SKM-1 (cell line): ENCODE measurements around the gene MUC3A.

Source experiments
- DNase-seq: peaks from one replicate; lab custom pipeline; 2025; ENCODE audit not compliant: unreplicated experiment; lab: John Stamatoyannopoulos, UW

The MUC3A gene

DNA sequence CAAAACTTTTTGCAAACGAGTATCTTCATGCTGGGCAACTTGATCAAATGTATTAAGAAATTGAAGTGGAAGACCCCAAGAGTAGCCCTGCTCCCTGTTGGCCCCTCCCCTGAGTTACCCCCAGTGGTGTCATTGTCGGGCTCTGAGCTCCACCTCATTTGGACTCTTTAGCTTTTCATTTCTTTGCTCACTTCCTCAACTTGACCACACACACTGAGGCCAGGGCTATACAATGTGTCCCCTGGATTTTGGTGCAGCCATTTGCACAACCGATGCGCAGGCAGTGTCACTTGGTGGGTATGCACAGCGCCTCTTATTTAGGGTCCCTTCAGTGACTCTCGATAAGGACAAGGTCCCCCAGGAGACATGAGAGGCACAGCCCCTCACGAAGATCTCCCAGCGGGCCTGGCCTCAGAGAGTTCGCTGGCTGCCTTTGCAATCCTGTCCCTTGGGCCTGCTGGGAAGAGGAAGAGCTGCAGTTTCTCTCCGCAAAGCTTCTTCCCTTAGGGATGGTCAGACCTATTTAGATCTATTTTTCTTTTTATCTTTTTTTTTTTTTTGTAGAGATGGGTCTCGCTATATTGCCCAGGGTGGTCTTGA is 2.5 kb upstream of the MUC3A start:
- DNase-seq: no peak

GRCh38 chr7:100947792-100948191 is 1.5 kb upstream of the MUC3A start:
- DNase-seq: no peak

DNA sequence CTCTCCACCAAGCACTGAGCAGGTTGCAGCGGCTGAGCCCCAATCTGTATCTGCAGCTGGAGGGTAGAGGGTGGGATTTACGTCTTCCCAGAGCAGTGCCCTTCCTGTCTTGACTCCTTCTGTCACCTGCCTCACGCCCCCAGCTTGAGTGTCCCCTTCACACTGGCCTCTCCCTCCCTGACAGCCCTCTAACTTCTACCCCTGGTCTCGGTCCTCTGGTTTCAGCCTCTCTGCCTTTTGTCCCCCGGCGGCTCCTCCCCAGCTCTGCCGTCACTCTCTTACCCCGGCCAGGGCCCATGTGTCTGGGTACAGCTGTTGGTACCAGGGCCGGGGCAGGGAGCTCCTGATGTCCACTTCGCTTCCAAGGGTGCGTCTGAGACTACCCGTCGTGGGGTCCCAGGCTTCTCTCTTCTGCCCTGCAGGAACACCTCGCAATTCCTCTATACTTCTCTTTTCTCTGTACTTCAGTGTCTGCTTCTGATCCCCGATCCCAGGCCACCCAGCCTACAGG is 654 bp downstream of the MUC3A start:
- DNase-seq: no peak

- DNase-seq: no peak
Measured at GRCh38 chr7:100951172-100951571, 1.8 kb downstream of the MUC3A start.

GRCh38 chr7:100951888-100952560 is 2.7 kb downstream of the MUC3A start:
- DNase-seq: no peak

DNA sequence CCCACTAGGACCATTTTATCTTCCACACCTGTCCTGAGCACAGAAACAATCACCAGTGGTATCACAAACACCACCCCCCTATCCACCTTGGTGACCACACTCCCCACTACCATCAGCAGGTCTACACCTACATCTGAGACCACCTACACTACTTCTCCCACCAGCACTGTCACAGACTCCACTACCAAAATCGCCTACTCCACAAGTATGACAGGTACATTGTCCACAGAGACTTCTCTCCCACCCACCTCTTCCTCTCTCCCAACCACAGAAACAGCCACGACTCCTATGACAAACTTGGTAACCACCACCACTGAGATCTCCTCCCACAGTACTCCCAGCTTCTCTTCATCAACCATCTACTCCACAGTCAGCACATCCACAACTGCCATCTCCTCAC is 3.3 kb downstream of the MUC3A start:
- no peak for DNase-seq

DNA sequence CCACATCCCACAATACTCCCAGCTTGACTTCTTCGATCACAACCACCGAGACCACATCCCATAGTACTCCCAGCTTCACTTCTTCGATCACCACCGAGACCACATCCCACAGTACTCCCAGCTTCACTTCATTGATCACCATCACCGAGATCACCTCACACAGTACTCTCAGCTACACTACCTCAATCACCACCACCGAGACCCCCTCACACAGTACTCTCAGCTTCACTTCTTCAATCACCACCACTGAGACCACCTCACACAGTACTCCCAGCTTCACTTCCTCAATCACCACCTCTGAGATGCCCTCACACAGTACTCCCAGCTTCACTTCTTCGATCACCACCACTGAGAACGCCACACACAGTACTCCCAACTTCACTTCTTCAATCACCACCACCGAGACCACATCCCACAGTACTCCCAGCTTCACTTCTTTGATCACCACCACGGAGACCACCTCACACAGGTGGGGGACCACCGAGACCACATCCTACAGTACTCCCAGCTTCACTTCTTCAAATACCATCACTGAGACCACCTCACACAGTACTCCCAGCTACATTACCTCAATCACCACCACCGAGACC is 8.6 kb downstream of the MUC3A start:
- DNase-seq: no peak

GRCh38 chr7:100959894-100960293 is 10.6 kb downstream of the MUC3A start:
- DNase-seq: no peak

DNA sequence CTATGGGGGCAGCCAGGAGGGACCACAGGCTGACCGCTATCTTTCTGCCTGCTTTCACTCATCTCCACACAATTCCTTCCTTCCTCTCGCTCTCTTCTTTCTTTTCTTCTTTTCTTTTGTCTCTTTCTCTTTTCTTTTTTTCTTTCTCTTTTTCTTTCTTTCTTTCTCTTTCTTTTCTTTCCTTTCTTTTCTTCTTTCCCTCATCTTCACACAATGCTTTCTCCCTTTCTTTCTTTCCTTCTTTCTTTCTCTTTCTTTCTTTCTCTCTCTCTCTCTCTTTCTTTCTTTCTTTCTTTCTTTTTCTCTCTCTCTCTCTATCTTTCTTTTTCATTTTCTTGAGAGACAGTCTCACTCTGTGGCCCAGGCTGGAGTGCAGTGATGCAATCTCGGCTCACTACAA is 13.2 kb downstream of the MUC3A start:
- DNase-seq: no peak

- no peak for DNase-seq
Measured at GRCh38 chr7:100963386-100963785, 14.1 kb downstream of the MUC3A start.

GRCh38 chr7:100963874-100964273 is 14.5 kb downstream of the MUC3A start:
- no peak for DNase-seq

GRCh38 chr7:100964630-100965029 is 15.3 kb downstream of the MUC3A start:
- DNase-seq: no peak

- no peak for DNase-seq
Measured at GRCh38 chr7:100965045-100965722, 15.8 kb downstream of the MUC3A start.

DNA sequence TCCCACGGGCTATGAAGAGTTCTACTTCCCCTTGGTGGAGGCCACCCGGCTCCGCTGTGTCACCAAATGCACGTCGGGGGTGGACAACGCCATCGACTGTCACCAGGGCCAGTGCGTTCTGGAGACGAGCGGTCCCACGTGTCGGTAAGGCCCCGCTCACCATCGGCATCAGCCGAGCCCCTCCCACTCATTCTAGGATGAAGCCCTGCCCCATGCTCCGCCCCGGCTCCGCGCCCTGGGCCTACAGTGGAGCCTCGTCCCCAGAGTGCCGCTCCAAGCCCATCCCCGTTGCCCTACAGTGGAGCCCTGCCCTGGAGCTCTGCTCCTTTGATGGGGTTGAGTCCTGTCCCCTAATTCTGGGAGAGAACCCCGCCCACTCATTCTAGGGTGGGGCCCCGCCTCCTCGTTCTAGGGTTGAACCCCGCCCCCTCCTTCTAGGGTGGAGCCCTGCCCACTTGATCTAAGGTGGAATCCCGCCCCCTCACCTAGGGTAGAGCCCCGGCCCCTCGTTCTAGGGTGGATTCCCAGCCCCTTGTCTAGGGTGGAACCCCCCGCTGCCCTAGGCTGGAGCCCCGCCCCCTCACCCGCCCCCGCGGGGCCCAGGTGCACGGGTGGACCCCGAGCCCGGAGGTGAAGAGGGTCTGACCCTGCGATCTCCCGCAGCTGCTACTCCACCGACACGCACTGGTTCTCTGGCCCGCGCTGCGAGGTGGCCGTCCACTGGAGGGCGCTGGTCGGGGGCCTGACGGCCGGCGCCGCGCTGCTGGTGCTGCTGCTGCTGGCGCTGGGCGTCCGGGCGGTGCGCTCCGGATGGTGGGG is 16.6 kb downstream of the MUC3A start:
- no peak for DNase-seq

DNA sequence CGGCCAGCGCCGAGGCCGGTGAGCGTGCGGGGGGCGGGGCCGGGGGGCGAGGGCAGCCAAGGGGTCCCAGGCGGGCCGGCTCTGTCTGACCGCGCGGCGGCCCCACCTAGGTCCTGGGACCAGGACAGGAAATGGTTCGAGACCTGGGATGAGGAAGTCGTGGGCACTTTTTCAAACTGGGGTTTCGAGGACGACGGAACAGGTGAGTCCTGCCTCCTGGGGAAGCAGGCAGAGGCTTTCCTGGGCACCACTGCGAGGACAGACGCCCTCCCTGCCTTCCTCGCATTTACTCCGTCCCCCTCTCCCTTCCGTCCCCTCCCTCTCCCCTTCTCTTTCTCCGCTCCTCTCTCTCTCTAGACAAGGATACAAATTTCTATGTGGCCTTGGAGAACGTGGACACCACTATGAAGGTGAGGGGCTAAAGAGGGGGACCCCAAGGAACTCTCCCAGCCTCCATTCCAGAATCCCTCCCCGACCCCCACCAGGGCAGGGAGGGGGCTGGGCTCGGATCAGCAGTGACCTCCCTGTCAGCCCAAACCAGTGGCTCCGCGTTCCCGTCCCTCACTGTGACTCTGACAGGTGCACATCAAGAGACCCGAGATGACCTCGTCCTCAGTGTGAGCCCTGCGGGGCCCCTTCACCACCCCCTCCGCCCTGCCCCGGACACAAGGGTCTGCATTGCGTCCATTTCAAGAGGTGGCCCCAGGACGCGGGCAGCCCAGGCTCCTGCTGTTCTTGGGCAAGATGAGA is 17.4 kb downstream of the MUC3A start:
- DNase-seq: no peak

GRCh38 chr7:100967292-100967863 is 18.0 kb downstream of the MUC3A start:
- DNase-seq: no peak

- no peak for DNase-seq
Measured at GRCh38 chr7:100968031-100968430, 18.7 kb downstream of the MUC3A start.

DNA sequence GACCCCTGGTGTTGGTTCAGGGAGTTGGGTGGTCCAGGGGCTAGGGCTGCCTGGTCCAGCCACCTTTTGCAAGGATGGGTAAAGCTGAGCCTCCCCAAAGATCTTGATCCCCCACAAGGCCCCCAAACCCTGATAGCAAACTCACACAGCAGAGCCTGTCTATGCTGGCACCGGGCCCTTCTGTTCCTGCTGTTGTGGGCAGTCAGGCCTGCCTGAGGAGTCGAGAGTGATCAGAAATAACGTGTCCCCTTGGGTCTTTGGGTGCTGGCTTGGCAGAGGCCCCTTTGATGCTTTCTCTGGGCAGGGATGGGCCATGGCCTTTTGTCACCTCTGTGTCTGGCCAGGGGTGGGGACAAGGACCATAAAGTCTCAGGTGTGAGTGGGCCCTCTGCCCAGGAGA is 19.3 kb downstream of the MUC3A start:
- DNase-seq: no peak

- no peak for DNase-seq
Measured at GRCh38 chr7:100969066-100969615, 19.8 kb downstream of the MUC3A start, which contains the start of gene MUC12. Gene MUC12 (plus strand): TSS chr7:100969565. CDS start chr7:100969623, 58 bp downstream.
